Activated B cell treated with CpG ODN at 0.5 μM for 24 hours (primary cell): ENCODE data around the gene STK11IP. TPM values are rescaled to one million over a fixed set of nuclear protein-coding genes. Genes with fewer than 3 reads are reported as not detected.

Experiments
- ATAC-seq: fragments of 200-7000 bp; cut with Tn5 transposase; one replicate; pipeline ENCODE4 v1.10.0; 2021; ENCODE audit warnings: low read depth, mild to moderate bottlenecking, moderate library complexity
- CTCF ChIA-PET: fragments of 350-600 bp; sonication (Branson Sonifier 250); formaldehyde crosslinking; loops from one replicate; lab custom pipeline; 2021; ENCODE audit warnings: antibody characterized with exemption; lab: Charles Lee
- POLR2A ChIA-PET: fragments of 350-600 bp; sonication (Branson Sonifier 250); formaldehyde crosslinking; loops from one replicate; lab custom pipeline; 2021; ENCODE audit warnings: antibody characterized with exemption; lab: Charles Lee
- DNase-seq: peaks from one replicate; pipeline ENCODE4 v3.0.0; 2022
- H3K27ac Mint-ChIP-seq: one replicate; pipeline ENCODE4 v1.8.0; 2020; ENCODE audit warnings: mixed read lengths
- H3K27me3 Mint-ChIP-seq: one replicate; pipeline ENCODE4 v1.8.0; 2021; ENCODE audit warnings: mixed read lengths
- H3K36me3 Mint-ChIP-seq: one replicate; pipeline ENCODE4 v1.8.0; 2021; ENCODE audit warnings: low read depth, mixed read lengths
- H3K4me1 Mint-ChIP-seq: one replicate; pipeline ENCODE4 v1.8.0; 2021; ENCODE audit warnings: mixed read lengths
- H3K4me3 Mint-ChIP-seq: one replicate; pipeline ENCODE4 v1.8.0; 2020; ENCODE audit warnings: mild to moderate bottlenecking, mixed read lengths
- H3K9me3 Mint-ChIP-seq: one replicate; pipeline ENCODE4 v1.8.0; 2020; ENCODE audit warnings: mixed read lengths
- intact Hi-C: fragments of 100-400 bp; cut with micrococcal nuclease; formaldehyde crosslinking; loops from one replicate; pipeline ENCODE4 v1.15.1; 2024
- total RNA-seq: library from RNA; stranded (reverse); gene quantifications from 2 replicates; pipeline ENCODE4 v1.2.3, GENCODE V29; 2022
- TF ChIP-seq, protein P1 (sequence below): fragments of 200-600 bp; IDR thresholded peaks from one replicate; pipeline ENCODE4 v1.8.0; 2022; ENCODE audit warnings: antibody characterized with exemption, mild to moderate bottlenecking

Gene STK11IP, protein sequence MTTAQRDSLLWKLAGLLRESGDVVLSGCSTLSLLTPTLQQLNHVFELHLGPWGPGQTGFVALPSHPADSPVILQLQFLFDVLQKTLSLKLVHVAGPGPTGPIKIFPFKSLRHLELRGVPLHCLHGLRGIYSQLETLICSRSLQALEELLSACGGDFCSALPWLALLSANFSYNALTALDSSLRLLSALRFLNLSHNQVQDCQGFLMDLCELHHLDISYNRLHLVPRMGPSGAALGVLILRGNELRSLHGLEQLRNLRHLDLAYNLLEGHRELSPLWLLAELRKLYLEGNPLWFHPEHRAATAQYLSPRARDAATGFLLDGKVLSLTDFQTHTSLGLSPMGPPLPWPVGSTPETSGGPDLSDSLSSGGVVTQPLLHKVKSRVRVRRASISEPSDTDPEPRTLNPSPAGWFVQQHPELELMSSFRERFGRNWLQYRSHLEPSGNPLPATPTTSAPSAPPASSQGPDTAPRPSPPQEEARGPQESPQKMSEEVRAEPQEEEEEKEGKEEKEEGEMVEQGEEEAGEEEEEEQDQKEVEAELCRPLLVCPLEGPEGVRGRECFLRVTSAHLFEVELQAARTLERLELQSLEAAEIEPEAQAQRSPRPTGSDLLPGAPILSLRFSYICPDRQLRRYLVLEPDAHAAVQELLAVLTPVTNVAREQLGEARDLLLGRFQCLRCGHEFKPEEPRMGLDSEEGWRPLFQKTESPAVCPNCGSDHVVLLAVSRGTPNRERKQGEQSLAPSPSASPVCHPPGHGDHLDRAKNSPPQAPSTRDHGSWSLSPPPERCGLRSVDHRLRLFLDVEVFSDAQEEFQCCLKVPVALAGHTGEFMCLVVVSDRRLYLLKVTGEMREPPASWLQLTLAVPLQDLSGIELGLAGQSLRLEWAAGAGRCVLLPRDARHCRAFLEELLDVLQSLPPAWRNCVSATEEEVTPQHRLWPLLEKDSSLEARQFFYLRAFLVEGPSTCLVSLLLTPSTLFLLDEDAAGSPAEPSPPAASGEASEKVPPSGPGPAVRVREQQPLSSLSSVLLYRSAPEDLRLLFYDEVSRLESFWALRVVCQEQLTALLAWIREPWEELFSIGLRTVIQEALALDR
- 43.3 and 53.6 TPM in 2 replicates for total RNA-seq

DNA sequence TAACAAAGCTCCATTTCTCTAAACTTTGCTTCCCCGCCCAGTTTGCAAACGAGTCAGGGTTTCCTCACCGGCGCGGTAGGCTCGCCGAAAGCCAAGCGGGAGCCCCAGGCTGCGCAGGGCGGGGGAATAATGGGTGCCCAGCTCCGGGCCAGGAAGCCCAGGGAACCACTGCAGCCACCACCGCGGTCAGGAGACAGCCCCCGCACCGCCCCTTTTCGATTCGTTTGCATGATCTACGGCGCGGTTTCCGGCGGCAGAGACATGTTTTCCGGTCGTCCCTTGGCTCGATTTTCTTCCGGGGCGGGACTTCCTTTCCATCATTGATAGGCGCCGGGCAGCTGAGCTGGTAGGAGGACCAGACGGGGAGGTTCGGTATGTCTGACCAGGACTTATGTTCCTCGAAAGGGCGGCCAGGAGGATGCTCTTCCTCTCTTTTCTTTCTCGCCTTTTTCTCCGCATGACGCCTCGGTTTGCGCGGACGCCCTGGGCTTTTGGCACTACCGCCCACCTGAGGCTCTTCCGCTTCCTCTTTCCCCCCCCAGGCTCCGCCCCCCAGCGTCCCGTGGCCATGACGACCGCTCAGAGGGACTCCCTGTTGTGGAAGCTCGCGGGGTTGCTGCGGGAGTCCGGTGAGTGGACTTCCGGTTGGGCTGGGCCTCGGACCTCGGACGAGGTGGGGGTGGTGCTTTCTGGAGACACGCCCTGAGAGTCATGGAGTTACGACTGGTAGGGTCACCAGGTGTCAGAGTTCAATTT, at the start of gene STK11IP:
STK11IP (plus strand) TSS at position 306 of the 756 bp plus-strand sequence; CDS start at position 569, 263 bp downstream.
- POLR2A ChIA-PET, result interaction anchor here (0.6 to 2.3 kb wide), 7 partner anchors 17 to 319 kb away, joined by 3 to 14 read pairs (median 4); partner anchors contain the start of genes CHPF, DNPEP and TMEM198
- peak; percentile 83 for DNase-seq
- Mint-ChIP-seq H3K9me3 (no peaks in the 10 kb centered on the region), H3K36me3 (peaks cover 31% of the 10 kb centered on the region), H3K27ac (peak within 1 kb of the TSS; percentile 97), H3K27me3 (peaks cover 13% of the 10 kb centered on the region), H3K4me1 (peaks cover 23% of the 10 kb centered on the region), H3K4me3 (peak within 1 kb of the TSS; percentile 96)
- ATAC-seq, result peak; percentile 91
- TF ChIP-seq, protein P1, sequence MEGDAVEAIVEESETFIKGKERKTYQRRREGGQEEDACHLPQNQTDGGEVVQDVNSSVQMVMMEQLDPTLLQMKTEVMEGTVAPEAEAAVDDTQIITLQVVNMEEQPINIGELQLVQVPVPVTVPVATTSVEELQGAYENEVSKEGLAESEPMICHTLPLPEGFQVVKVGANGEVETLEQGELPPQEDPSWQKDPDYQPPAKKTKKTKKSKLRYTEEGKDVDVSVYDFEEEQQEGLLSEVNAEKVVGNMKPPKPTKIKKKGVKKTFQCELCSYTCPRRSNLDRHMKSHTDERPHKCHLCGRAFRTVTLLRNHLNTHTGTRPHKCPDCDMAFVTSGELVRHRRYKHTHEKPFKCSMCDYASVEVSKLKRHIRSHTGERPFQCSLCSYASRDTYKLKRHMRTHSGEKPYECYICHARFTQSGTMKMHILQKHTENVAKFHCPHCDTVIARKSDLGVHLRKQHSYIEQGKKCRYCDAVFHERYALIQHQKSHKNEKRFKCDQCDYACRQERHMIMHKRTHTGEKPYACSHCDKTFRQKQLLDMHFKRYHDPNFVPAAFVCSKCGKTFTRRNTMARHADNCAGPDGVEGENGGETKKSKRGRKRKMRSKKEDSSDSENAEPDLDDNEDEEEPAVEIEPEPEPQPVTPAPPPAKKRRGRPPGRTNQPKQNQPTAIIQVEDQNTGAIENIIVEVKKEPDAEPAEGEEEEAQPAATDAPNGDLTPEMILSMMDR, result no peak
- intact Hi-C loops, result loop anchor here (1.0 to 5.0 kb wide), 7 partner anchors 45 to 420 kb away; partner anchors contain the start of genes CHPF, CNPPD1, DNPEP and GMPPA
- CTCF ChIA-PET, result interaction anchor here (1.1 kb wide), 2 partner anchors 38 to 102 kb away, joined by 3 read pairs; a partner anchor contains a TSS

DNA sequence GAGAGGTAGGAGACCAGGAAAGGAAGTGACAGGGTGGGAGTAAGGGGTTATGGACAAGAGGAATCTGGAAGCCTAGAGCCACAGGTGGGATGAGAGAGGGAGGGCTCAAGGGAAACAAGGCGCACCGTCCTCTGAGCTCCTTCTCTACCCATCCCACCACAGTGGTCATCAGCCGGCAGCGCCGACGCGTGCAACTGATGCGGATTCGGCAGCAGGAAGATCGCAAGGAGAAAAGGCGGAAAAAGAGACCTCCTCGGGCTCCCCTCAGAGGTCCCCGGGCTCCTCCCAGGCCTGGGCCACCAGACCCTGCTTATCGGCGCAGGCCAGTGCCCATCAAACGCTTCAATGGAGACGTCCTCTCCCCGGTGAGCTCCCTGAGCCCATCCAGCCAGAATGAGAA, 48.7 kb upstream of the STK11IP start:
- H3K9me3 Mint-ChIP-seq, result no peaks in the 10 kb centered on the region
- ChIA-PET POLR2A (no interaction called here), CTCF (no interaction called here)
- DNase-seq (no peak), ATAC-seq (no peak)
- H3K27me3 Mint-ChIP-seq, result peaks cover 62% of the 10 kb centered on the region
- no peaks in the 10 kb centered on the region for H3K36me3 Mint-ChIP-seq
- TF ChIP-seq, protein P1, result no peak
- intact Hi-C loops, result no loop called here
- H3K4me1 Mint-ChIP-seq, result peaks cover 16% of the 10 kb centered on the region
- no peak overlapping the region for H3K27ac Mint-ChIP-seq
- H3K4me3 Mint-ChIP-seq, result no peak overlapping the region

DNA sequence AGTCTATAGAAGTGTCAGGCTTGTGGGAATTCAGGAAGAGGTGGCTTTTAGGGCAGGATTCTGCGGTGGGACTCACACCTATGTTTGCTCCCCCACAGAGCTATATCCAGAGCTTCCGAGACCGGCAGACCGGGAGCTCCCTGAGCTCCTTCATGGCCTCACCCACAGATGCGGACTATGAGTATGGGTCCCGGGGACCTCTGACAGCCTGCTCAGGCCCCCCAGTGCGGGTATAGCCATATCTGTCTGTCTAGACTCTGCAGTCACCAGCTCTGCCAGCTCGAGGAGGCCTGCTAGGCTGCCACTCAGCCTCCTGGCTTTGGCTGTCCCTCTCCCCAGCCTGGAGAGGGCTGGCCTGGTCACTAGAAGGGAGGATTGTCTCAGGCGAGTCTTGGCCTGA, 48.0 kb upstream of the STK11IP start:
- CTCF ChIA-PET, result interaction anchor here (1.6 kb wide), 1 partner anchor 10 kb away, joined by 5 read pairs; no protein-coding TSS in a partner anchor
- H3K4me3 Mint-ChIP-seq, result no peak overlapping the region
- H3K36me3 Mint-ChIP-seq, result no peaks in the 10 kb centered on the region
- POLR2A ChIA-PET, result interaction anchor here (0.6 kb wide), 1 partner anchor 101 kb away, joined by 3 read pairs; no protein-coding TSS in a partner anchor
- intact Hi-C loops, result no loop called here
- DNase-seq, result no peak
- H3K27me3 Mint-ChIP-seq, result peaks cover 64% of the 10 kb centered on the region
- TF ChIP-seq, protein P1, result no peak
- no peak for ATAC-seq
- H3K9me3 Mint-ChIP-seq, result no peaks in the 10 kb centered on the region
- peaks cover 10% of the 10 kb centered on the region for H3K4me1 Mint-ChIP-seq
- no peak overlapping the region for H3K27ac Mint-ChIP-seq

DNA sequence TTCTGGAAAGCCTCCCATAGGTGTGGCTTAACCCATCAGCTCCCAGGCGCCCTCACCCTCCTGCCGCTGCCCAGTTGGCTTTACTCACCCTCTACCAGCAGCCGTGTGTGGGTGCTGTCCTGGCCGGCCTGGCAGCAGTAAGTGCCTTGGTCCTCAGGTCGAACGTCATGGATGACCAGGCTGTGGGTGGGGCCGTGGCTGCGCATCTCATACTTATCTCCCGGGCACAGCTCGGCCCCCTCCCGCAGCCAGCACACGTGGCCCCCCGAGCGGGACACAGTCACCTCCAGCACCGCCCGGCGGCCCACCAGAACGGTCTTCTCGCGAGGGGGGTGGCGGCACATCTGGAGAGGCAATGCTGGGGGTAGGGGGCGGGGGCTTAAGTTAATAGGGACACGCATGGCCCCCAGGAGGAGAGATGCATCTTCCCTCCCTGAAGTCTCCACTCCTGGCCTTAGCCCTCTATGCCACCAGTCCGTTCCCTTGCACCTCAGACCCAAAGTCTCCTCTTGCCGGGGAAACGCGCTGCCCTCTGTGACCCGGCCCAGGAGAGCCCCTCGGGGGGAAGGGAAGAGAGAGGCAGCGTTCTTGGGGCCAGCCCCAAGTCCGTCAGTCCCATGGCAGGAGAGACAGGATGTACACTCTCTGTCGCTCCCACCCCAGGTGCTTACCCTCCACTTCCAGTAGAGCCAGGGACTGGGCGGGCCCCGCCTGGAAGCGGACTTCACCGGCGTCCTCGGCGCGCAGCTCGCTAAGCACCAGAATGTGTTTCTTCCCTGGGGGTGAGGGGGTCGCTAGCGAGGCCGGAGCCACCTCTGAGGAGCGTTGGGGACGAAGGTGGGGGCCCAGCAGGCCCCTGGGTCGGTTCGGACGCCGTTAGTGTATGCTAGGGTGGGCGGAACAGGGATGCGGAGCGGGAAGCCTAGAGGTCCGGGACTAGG, 45.9 kb upstream of the STK11IP start:
- Mint-ChIP-seq H3K4me3 (peak overlapping the region; percentile 71), H3K9me3 (no peaks in the 10 kb centered on the region), H3K27me3 (peaks cover 61% of the 10 kb centered on the region), H3K36me3 (no peaks in the 10 kb centered on the region), H3K27ac (no peak overlapping the region), H3K4me1 (peaks cover 7% of the 10 kb centered on the region)
- intact Hi-C loops, result loop anchor here (1.0 kb wide), 2 partner anchors 8 to 46 kb away; partner anchors contain the start of genes CHPF and STK11IP
- ChIA-PET POLR2A (interaction anchor here (0.9 to 1.1 kb wide), 2 partner anchors 8 to 164 kb away, joined by 3 to 5 read pairs; partner anchors contain the start of genes CHPF, DNPEP and TMEM198), CTCF (interaction anchor here (1.5 kb wide), 1 partner anchor 28 kb away, joined by 3 read pairs; no protein-coding TSS in a partner anchor)
- no peak for ATAC-seq
- no peak for DNase-seq
- TF ChIP-seq, protein P1, result no peak
